ENCODE measurements around the gene GALK2. TPM values are rescaled to one million over a fixed set of nuclear protein-coding genes. Genes with fewer than 3 reads are reported as not detected.
A peak's percentile ranks its signal among the peaks of the same experiment; 100 is the strongest.
"Not testable (repeated sequence)": the region's sequence is repeated elsewhere in the genome, so short reads cannot be mapped to it uniquely, and the experiment has no call there.

Gene GALK2
- total RNA-seq, 2 donors from 2014 or later: 30.1 to 32.1 TPM

DNA sequence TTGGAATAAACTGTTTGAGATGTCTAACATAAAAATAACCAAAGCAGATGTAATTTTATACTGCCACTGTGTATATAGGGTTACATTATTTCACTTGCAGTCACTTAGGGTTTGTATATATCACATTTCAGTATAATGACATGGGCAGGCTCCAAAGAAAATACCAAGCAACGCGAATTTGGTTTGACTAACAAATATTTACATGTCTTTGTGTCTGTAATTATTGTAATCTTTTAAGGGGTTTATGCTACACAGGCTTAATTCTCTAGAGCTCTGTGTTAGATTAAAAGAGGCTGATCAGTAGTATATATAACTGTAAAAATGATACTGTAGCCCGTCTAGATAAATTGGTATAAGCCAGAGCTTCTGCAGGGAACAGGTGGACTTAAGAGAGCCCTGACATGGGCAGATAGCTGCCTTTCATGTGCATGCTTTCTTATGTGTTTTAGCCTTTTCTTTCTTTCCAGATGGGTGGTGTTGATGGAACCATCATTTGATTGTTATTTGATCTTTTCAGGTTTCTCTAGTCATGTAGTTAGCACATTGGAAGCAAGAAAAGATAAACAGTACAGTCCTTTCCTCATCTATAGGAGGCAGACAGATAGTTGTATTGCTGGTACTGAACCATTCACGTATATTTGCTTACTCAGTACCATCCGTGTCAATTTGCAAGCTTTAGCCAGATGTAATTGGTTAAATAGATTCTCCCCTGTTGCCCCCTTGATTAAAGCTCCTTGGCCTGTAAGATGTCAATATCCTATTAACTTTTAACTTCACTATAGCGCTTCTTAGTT is 86.1 kb downstream of the GALK2 start:
- DNase-seq: no peak
- no peak for ATAC-seq
- intact Hi-C loops (cut with DNase I): no loop called here

DNA sequence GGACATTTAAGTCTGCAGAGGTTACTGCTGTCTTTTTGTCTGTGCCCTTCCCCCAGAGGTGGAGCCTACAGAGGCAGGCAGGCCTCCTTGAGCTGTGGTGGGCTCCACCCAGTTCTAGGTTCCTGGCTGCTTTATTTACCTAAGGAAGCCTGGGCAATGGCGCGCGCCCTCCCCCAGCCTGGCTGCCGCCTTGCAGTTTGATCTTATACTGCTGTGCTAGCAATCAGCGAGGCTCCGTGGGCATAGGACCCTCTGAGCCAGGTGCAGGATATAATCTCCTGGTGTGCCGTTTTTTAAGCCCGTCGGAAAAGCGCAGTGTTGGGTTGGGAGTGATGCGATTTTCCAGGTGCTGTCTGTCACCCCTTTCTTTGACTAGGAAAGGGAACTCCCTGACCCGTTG is 95.1 kb downstream of the GALK2 start:
- intact Hi-C loops (cut with DNase I); ATAC-seq; DNase-seq: not testable (repeated sequence)

DNA sequence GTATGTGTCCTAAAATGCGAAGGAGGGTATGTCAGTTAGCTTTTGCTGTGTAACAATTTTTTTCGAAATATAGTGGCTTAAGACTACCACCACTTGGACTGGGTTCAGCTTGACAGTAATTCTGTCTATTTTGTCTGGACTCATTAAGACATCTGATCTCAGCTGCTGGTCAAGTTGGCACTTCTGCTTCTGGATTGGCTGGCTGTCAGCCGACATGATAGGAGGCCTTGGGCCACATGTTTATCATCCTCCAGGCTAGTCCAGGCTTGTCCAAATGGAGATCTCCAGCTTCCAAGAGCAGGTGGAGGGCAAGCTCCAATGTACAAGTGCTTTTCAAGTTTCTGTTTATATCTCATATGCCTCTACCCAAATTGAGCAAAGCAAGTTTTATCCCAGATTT is 95.9 kb downstream of the GALK2 start:
- no peak for DNase-seq
- no peak for ATAC-seq
- intact Hi-C loops (cut with DNase I): no loop called here

- DNase-seq (peak; percentile 44), ATAC-seq (peak; percentile 76 to 90)
- intact Hi-C loops (cut with DNase I): no loop called here
These were observed 100.7 kb downstream of the GALK2 start for GRCh38 chr15:49270541-49271421.

DNA sequence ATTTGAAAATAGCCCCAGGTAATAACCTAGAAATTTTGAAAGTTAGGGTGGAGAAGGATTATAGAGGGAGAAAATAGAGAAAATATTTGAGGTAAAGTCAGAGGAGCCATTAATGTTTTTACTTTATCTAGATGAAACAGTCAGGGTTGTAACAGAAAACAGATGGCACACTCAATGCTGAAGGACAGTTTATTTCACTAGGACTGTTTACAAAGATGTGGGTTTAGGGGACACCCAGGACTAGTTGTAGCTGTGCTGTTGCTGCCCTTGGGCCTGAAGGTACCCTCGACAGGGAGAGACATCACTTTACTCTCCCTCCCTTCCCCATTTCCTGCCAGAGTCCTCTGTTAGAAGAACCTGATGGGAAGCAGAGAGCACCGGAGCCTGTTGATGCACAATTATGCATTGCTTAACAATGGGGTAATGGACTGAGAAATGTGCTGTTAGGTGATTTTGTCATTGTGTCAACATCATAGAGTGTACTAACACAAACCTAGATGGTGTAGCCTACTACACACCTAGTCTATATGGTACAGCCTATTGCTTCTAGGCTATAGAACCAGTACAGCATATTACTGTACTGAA is 103.8 kb downstream of the GALK2 start:
- intact Hi-C loops (cut with DNase I): no loop called here

DNA sequence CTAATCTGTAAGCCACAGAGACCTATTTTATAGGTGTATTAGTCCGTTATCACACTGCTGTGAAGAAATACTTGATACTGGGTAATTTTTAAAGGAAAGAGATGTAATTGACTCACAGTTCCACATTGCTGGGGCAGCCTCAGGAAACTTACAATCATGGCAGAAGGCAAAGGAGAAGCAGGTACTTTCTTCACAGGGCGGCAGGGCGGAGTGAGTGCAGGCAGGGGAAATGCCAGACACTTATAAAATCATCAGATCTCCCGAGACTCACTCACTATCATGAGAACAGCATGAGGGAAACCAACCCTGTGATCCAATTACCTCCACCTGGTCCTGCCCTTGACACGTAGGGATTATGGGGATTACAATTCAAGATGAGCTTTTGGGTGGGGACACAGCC is 108.7 kb downstream of the GALK2 start:
- DNase-seq (no peak), ATAC-seq (no peak)
- intact Hi-C loops (cut with DNase I): no loop called here

More for the DNA sequence above, 103.8 kb downstream of the GALK2 start:
- DNase-seq (no peak), ATAC-seq (no peak)

- no peak for ATAC-seq
- intact Hi-C loops (cut with DNase I): no loop called here
- DNase-seq: no peak
These were observed 109.7 kb downstream of the GALK2 start for GRCh38 chr15:49279521-49280456.

GRCh38 chr15:49282366-49282765 is 112.3 kb downstream of the GALK2 start:
- DNase-seq: no peak
- intact Hi-C loops (cut with DNase I): no loop called here
- ATAC-seq: no peak

DNA sequence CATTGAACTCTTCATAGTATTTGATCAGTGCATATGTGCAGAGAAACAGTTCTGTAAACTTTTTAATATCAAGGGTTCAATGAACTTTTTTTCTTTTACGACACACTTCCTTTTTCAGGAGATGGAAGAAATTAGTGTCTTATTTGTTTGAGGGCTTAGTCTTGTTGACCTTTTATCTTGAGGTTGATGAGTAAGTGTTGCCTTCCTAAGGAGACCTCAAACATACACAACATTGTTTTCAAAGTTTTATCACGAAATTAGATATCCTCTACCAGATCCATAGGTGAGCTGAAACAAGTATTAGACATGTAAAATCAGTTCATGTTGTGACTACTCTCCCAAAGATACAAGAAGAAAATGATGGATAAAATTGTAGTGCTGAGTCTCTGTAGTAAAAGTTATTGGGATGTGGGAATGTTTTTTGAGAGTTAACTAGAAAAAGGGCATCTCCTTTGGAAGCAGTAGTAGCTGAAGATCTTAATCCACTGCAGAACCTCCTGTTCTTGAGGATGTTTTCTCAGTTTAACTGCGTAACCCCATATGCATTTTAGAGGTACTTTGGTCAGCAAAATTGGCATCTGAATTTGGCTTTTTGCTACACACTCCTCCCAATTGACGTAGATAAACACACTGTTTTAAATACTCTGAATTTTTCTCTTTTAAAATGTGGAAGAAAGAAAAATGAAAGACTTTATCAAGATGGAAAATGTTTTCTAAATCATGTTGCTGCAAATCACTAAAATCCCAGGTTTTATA is 116.8 kb downstream of the GALK2 start:
- ATAC-seq (peak in 1 of 2 donors; percentile 75), DNase-seq (no peak)
- intact Hi-C loops (cut with DNase I): no loop called here

GRCh38 chr15:49287481-49287880 is 117.4 kb downstream of the GALK2 start:
- DNase-seq (no peak), ATAC-seq (no peak)
- intact Hi-C loops (cut with DNase I): no loop called here

DNA sequence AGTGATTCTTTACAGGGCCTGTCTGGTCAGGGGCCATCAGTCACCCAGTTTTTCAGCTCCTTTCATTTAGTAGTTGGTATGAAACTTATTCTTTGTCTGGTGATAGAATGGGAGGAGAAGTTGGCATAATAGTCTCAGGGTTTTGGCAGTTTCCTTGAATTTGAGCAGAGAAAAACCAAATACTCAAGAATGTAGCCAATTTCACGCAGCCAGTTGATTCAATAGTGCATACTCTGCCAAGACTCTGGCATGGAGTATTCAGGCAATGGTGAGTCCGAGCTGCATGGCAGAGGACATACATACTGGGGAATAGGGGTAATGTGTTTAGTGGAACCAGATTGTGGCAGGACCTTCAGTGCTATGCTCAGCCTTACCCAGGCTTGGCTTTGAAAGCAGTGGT is 118.3 kb downstream of the GALK2 start:
- intact Hi-C loops (cut with DNase I): no loop called here
- ATAC-seq (peak; percentile 23 to 41), DNase-seq (no peak)

GRCh38 chr15:49290191-49290590 is 120.1 kb downstream of the GALK2 start:
- intact Hi-C loops (cut with DNase I): no loop called here
- DNase-seq (no peak), ATAC-seq (peak in 1 of 2 donors; percentile 34)

GRCh38 chr15:49293941-49294340 is 123.9 kb downstream of the GALK2 start:
- no peak for ATAC-seq
- no peak for DNase-seq
- intact Hi-C loops (cut with DNase I): no loop called here

GRCh38 chr15:49296258-49296657 is 126.2 kb downstream of the GALK2 start:
- intact Hi-C loops (cut with DNase I): no loop called here
- DNase-seq (no peak), ATAC-seq (no peak)

DNA sequence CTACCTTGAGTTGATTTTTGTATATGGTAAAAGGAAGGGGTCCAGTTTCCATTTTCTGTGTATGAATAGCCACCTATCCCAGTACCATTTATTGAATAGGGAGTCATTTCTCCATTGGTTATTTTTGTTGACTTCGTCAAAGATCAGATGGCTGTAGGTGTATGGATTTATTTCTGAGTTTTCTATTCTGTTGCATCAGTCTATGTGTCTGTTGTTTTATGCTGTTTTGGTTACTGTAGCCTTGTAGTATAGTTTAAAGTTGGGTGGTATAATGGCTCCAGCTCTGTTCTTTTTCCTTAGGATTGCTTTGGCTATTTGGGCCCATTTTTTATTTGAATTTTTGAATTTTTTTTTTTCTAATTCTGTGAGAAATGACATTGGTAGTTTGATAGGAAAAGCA is 127.5 kb downstream of the GALK2 start:
- ATAC-seq: no peak
- no peak for DNase-seq
- intact Hi-C loops (cut with DNase I): no loop called here

DNA sequence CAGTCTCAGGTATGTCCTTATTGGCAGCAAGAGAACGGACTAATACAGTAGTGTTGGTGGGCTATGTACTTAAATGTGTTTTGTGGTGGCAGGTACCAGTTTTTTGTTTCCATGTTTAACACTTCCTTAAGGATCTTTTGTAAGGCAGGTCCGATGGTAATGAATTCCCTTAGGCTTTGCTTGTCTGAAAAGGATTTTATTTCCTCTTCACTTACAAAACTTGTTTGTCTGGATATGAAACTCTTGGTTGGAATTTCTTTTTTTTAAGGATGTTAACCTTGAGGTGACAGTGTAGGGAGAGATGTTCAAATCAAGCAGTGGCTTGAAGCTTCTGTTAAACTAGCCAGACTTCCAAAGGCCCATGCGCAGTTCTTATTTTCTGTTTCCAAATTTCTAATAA is 130.8 kb downstream of the GALK2 start:
- ATAC-seq (no peak), DNase-seq (no peak)
- intact Hi-C loops (cut with DNase I): no loop called here

DNA sequence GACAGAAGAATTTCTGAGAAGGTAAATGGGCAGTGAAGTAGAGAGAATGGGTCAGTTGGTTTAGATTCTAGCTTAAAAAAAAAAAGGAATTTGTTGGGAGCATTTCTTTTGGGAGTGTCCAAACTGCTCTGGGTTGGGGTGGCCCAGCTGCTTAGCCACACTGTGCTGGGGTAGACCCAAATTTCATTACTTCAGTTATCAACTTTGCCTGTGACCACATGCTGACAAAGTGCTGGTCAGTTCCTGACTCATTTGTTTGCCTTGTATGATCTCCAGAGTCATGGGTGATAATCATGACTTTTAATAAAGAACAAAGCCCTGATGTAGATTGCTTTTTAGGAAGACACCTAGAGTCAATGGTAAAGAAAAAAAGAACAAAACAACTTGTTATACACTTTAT is 131.5 kb downstream of the GALK2 start:
- DNase-seq (no peak), ATAC-seq (peak in 1 of 2 donors; percentile 63)
- intact Hi-C loops (cut with DNase I): no loop called here

DNA sequence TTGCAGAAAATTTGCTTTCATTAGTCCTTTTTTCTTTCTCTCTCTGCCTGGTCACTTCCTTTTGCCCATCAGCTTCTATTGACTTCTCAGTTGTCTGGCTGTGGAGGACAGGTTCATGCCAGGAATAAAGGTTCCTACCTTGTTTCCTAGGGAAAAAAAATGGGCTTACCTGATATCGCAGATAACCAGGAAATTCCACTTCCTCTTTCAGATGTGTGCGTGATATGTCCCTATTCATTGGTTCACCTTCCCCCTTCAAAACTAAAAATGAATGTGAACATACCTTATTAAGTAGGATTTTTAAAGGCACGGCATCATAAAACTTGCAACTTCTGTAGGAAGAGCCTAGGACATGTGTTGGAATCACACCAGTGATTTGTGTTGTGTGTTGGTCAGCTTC is 133.0 kb downstream of the GALK2 start:
- ATAC-seq (no peak), DNase-seq (no peak)
- intact Hi-C loops (cut with DNase I): no loop called here
